Measurements from ENCODE around the gene HSP90AB1.

Gene HSP90AB1

DNA sequence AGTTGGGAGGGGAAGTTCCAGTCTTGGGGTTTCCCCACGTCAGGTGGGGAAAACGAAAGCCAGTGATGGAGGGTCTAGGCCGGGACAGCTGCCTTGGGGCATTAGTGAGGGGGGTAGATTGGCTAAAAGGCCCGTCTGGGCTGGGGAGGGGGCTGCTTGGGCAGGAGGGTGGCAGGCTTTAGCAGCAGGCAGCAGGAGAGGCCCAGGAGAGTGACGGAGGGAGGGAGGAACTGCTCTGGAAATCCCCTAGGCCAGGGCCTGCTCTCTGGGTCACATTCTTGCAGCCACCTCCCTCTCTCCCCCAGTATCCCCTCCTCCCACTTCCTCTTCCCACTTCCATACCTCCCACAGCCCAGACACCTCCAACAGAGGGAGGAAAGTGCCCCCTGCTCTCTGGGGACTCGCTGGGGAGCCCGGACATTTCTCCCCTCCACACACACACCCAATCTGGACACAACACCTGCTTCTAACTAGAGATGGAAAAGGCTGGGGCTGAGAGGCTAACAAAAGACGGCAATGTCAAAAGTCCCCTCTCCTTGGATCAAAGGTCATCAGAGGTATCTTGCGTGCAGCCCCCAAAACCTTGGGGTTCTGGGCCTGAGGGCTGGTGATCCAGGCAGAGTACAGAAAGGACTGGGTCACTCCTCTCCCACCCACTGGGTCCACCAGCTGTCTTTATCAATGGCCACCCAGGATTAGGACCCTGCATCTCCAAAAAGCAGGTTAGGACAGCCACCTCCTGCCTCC is 16.6 kb downstream of the HSP90AB1 start:
- peak overlapping the region; percentile 84 for H3K4me3 ChIP-seq (ENCODE audit: low read depth, low read length)
- DNase-seq (ENCODE audit: low read depth) = no peak

- no peak for DNase-seq (ENCODE audit: low read depth)
- H3K4me3 ChIP-seq (ENCODE audit: low read depth, low read length) = peak overlapping the region; percentile 84
Measured at GRCh38 chr6:44264154-44265006, 17.5 kb downstream of the HSP90AB1 start.

- peak within 1 kb of the TSS; percentile 84 for H3K4me3 ChIP-seq (ENCODE audit: low read depth, low read length)
- peak; percentile 66 for DNase-seq (ENCODE audit: low read depth)
Measured at GRCh38 chr6:44265007-44265721, 18.3 kb downstream of the HSP90AB1 start, which contains the start of gene NFKBIE. Gene NFKBIE, minus strand, starts transcription at chr6:44265551. Its CDS starts 205 bp downstream, at chr6:44265346.

DNA sequence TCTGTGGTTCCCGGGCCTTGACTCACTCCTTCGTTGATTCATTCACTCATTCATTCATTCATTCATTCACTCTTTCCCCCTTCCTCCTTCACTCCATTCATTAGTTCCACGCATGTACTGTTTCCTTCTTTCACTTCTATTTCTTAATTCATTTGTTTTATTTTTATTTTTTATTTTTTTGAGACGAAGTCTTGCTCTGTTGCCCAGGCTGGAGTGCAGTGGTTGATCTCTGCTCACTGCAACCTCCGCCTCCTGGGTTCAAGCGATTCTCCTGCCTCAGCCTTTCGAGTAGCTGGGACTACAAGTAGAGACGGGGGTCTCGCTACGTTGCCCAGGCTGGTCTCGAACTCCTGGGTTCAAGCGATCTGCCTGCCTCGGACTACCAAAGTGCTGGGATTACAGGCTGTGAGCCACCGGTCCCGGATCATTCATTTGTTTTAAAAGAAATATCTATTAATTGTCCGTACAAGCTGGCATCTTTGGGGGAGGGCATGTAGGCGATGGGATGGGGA is 18.9 kb downstream of the HSP90AB1 start:
- peak overlapping the region; percentile 84 for H3K4me3 ChIP-seq (ENCODE audit: low read depth, low read length)
- no peak for DNase-seq (ENCODE audit: low read depth)

DNA sequence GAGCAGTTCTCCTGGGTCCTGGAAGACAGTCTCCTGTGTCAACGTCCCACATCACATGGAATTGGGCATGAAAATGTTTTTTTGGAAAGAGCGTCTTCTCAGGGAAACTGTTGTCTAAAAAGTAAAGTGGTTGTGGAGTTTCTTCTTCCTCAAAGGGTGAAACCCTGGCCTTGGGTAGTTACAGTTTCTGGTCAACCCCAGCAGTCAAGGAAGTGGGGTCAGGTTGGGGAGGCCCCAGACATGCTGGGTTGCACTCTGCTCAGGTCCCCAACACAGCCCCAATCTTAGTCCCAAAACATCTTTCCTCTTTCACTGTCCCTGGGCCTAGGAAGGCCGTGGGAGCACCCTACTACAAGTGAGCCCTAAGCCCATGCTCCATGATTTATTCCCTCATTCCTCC is 19.4 kb downstream of the HSP90AB1 start:
- H3K4me3 ChIP-seq (ENCODE audit: low read depth, low read length) = no peak overlapping the region
- no peak for DNase-seq (ENCODE audit: low read depth)

GRCh38 chr6:44267252-44267651 is 20.4 kb downstream of the HSP90AB1 start:
- H3K4me3 ChIP-seq (ENCODE audit: low read depth, low read length) = no peak overlapping the region
- no peak for DNase-seq (ENCODE audit: low read depth)

DNA sequence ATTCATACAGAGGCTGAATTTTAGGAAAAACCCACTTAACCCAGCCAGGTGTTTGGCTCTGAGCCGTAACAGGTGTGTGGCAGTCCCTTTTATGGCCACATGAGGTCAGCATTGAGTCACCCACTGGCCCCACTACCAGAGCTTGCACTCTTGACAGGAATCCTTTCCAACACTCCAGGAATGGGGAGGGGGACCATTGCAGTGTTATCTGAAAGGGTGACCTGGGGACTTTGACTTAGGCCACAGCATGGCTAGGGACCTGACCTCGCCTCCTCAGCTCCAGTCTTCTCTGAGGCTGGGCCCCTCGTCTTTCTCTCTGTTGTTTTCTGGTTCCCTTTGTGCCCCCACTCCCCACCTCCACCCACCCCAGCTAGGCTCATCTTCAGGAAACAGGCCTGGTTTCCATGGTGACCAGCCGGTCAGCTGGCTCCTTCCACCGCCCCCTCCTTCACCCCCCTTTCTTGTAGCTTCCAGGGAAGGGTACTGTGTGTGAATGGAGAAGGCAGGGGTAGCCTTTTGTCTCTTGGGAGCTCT is 21.3 kb downstream of the HSP90AB1 start:
- DNase-seq (ENCODE audit: low read depth) = no peak
- H3K4me3 ChIP-seq (ENCODE audit: low read depth, low read length) = no peak overlapping the region

- no peak overlapping the region for H3K4me3 ChIP-seq (ENCODE audit: low read depth, low read length)
- DNase-seq (ENCODE audit: low read depth) = no peak
Measured at GRCh38 chr6:44269178-44269920, 22.4 kb downstream of the HSP90AB1 start.

GRCh38 chr6:44269921-44270525 is 23.1 kb downstream of the HSP90AB1 start, which contains the start of gene TMEM151B:
Gene TMEM151B, plus strand, starts transcription at chr6:44270450. Its CDS starts 293 bp downstream, at chr6:44270743.
- no peak for DNase-seq (ENCODE audit: low read depth)
- peak within 1 kb of the TSS; percentile 33 for H3K4me3 ChIP-seq (ENCODE audit: low read depth, low read length)

DNA sequence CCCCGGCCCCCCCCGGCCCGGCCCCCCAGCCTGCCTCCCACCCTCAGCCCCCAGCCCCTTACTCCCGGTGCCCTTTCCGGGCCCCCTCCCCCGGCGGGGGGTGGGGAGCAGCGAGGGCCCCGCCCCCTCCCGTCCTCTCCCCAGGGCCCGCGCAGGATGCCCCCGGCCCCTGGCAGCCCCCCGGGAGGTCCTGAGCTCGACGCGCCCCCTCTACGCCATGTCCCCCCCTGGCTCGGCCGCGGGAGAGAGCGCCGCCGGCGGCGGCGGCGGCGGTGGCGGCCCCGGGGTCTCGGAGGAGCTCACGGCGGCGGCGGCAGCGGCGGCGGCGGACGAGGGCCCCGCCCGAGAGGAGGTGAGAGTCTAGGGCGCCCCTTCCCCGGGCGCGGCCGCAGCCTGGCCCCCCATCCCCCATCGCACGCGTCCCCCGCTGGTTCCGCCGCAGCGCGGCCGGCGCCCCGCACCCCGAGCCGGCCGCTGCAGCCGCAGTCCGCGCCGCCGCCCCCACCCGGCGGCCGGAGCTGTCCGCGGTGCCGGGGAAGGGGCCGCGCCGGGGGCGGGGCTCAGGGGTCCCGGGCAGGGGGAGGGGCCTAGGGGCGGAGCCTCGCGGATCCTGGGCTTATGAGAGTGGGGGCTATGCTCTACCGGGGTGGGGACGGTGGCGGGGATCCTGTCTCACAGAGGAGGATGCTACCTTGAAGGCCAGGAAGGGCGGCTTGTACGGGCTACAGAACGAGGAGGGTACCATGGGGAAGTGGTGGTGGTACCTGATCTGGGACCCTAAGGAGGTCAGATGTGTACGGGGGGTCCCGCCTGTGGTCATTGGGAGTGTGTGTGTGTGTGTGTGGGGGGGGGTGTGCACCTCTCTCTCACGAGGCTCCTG is 23.9 kb downstream of the HSP90AB1 start:
- peak overlapping the region; percentile 33 for H3K4me3 ChIP-seq (ENCODE audit: low read depth, low read length)

DNA sequence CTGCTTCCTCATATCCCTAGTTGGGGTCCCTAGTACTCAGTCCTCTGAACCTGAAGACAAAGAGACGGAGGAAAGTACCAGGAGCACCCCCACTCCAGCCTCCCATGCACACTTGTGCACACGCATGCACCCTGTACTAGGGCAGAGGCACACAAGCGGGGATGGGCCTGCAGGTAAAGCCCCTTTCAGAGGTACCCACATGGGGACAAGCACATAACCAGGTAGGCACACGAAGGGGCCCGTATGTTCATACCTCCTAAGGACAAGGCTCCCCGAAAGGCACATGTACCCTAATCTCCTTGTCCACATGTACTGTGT is 24.5 kb downstream of the HSP90AB1 start:
- no peak overlapping the region for H3K4me3 ChIP-seq (ENCODE audit: low read depth, low read length)
- DNase-seq (ENCODE audit: low read depth) = no peak

More for the DNA sequence above, 23.9 kb downstream of the HSP90AB1 start:
- DNase-seq (ENCODE audit: low read depth) = no peak

DNA sequence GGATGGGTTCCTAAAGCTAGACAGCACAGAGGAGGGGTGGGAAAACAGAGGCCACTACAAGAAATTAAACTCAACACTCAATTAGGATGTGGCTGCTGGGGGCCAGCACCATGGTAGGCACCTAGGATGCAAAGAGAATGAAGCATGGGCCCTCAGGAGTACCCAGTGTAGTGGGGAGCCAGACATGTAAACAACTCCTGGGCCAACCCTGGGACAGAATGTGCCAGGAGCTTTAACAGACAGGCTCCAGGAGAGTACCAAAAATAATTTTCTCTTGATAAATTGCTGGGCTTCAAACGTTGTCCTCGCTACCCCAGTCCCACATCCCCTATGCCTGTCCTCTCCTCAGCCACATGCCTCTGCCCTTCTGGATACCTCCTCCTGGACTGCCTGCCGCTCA is 25.0 kb downstream of the HSP90AB1 start:
- no peak for DNase-seq (ENCODE audit: low read depth)
- no peak overlapping the region for H3K4me3 ChIP-seq (ENCODE audit: low read depth, low read length)

GRCh38 chr6:44272529-44272928 is 25.6 kb downstream of the HSP90AB1 start:
- no peak for DNase-seq (ENCODE audit: low read depth)
- H3K4me3 ChIP-seq (ENCODE audit: low read depth, low read length) = no peak overlapping the region

- no peak for DNase-seq (ENCODE audit: low read depth)
- H3K4me3 ChIP-seq (ENCODE audit: low read depth, low read length) = no peak overlapping the region
Measured at GRCh38 chr6:44272999-44273566, 26.2 kb downstream of the HSP90AB1 start.

- no peak overlapping the region for H3K4me3 ChIP-seq (ENCODE audit: low read depth, low read length)
- DNase-seq (ENCODE audit: low read depth) = no peak
Measured at GRCh38 chr6:44273617-44274016, 26.7 kb downstream of the HSP90AB1 start.

DNA sequence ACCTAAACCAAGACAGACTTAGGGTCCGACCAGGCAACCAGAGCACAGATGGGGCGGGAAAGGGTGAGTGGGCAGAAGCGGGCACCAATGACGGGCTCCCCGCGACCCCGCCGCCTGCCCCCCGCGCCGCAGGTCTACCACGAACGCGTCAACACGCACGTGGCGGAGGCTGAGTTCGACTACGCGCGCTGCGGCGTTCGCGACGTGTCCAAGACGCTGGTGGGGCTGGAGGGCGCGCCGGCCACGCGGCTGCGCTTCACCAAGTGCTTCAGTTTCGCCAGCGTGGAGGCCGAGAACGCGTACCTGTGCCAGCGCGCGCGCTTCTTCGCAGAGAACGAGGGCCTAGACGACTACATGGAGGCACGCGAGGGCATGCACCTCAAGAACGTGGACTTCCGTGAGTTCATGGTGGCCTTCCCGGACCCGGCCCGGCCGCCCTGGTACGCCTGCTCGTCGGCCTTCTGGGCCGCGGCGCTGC is 28.4 kb downstream of the HSP90AB1 start:
- no peak for DNase-seq (ENCODE audit: low read depth)
- H3K4me3 ChIP-seq (ENCODE audit: low read depth, low read length) = no peak overlapping the region
